Tibial artery (tissue), 4 donors: Measurements from ENCODE around the gene GLIPR2.

Source experiments
- DNase-seq, 2 donors: peaks; one replicate each; pipeline ENCODE4 v3.0.0-alpha.2; 2019
- H3K27ac ChIP-seq, 2 donors: fragments of 200-600 bp; sonication (generic) in 1 of 2; 1 replicate in 1 of 2; 2 replicates in 1 of 2; pipeline ENCODE4 v1.5.1; 2018 to 2019; ENCODE audit warnings: mild to moderate bottlenecking in 1 of 2
- H3K27me3 ChIP-seq, 2 donors: fragments of 200-600 bp; sonication (generic) in 1 of 2; one replicate each; pipeline versions ENCODE4 v1.5.1 to v1.6.0; 2016 to 2019
- H3K36me3 ChIP-seq, 3 donors: fragments of 200-600 bp; sonication (generic) in 2 of 3; one replicate each; pipeline ENCODE4 v1.5.1; 2016 to 2019; ENCODE audit warnings: mild to moderate bottlenecking in 2 of 3
- H3K4me1 ChIP-seq, 4 donors: fragments of 200-600 bp; sonication (generic) in 2 of 4; 1 replicate in 3 of 4; 2 replicates in 1 of 4; pipeline ENCODE4 v1.5.1; 2016 to 2019
- H3K4me3 ChIP-seq, 2 donors: fragments of 200-600 bp; sonication (generic) in 1 of 2; 1 replicate in 1 of 2; 2 replicates in 1 of 2; pipeline ENCODE4 v1.5.1; 2018 to 2019; ENCODE audit warnings: mild to moderate bottlenecking in 2 of 2
- H3K9me3 ChIP-seq, 3 donors: fragments of 200-600 bp; sonication (generic) in 1 of 3; one replicate each; pipeline ENCODE4 v1.5.1; 2016 to 2019
- intact Hi-C: fragments of 100-400 bp; cut with DNase I; formaldehyde crosslinking; loops from one replicate; pipeline ENCODE4 v1.15.0; 2023; ENCODE audit warnings: low total_unique reads
- TF ChIP-seq, protein P1 (sequence below), 2 experiments: fragments of 200-600 bp in 1 of 2; fragments of 450-650 bp in 1 of 2; IDR thresholded peaks; one replicate each; pipeline ENCODE4 v1.5.1; 2017 to 2019; ENCODE audit warnings: antibody characterized with exemption in 2 of 2, mild to moderate bottlenecking in 1 of 2, moderate library complexity in 1 of 2

Gene GLIPR2

GRCh38 chr9:36151316-36152210 lies 15.0 kb downstream of the GLIPR2 start:
- H3K27ac ChIP-seq = no peak overlapping the region
- intact Hi-C loops = no loop called here
- peak; percentile 54 to 77 for DNase-seq

DNA sequence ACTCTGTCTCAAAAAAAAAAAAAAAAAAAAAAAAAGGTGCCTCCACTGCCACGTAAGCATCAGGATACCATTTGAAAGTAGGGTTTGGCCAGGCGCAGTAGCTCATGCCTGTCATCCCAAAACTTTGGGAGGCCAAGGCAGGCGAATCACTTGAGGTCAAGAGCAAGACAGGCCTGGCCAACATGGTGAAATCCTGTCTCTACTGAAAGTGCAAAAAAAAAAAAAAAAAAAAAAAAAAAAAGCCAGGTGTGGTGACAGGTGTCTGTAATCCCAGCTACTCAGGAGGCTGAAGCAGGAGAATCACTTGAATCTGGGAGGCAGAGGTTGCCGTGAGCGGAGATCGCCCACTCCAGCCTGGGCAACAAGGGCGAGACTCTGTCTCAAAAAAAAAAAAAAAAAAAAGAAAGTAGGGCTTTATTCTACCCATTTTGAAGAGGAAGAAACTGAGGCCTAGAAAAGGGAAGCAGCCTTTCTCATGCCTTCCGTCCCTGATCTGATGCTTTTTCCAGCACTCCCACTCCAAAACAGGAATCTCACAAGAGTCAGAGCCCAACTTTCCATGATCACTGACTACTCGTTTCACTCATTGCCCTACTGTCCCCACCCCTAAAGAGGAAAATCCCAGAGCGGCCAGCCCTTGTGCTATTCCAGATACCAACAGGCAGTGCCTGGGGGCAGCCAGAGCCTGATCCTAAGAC lies 16.4 kb downstream of the GLIPR2 start:
- Histone ChIP-seq H3K9me3 (no peaks in the 10 kb centered on the region), H3K27me3 (no peaks in the 10 kb centered on the region), H3K4me1 (peaks cover 0 to 44% (median 23%) of the 10 kb centered on the region in 4 donors), H3K27ac (peak overlapping the region in 1 of 2 donors; percentile 77), H3K4me3 (no peak overlapping the region), H3K36me3 (peaks cover 0 to 21% (median 4%) of the 10 kb centered on the region in 3 donors)
- intact Hi-C loops = no loop called here
- TF ChIP-seq, protein P1, sequence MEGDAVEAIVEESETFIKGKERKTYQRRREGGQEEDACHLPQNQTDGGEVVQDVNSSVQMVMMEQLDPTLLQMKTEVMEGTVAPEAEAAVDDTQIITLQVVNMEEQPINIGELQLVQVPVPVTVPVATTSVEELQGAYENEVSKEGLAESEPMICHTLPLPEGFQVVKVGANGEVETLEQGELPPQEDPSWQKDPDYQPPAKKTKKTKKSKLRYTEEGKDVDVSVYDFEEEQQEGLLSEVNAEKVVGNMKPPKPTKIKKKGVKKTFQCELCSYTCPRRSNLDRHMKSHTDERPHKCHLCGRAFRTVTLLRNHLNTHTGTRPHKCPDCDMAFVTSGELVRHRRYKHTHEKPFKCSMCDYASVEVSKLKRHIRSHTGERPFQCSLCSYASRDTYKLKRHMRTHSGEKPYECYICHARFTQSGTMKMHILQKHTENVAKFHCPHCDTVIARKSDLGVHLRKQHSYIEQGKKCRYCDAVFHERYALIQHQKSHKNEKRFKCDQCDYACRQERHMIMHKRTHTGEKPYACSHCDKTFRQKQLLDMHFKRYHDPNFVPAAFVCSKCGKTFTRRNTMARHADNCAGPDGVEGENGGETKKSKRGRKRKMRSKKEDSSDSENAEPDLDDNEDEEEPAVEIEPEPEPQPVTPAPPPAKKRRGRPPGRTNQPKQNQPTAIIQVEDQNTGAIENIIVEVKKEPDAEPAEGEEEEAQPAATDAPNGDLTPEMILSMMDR (IDR thresholded peaks at IDR 0.05) = no peak
- DNase-seq = no peak

More at GRCh38 chr9:36151316-36152210, 15.0 kb downstream of the GLIPR2 start:
- Histone ChIP-seq H3K27me3 (no peaks in the 10 kb centered on the region), H3K9me3 (no peaks in the 10 kb centered on the region), H3K4me1 (peaks cover 0 to 53% (median 29%) of the 10 kb centered on the region in 4 donors), H3K36me3 (peaks cover 0 to 20% (median 3%) of the 10 kb centered on the region in 3 donors), H3K4me3 (no peak overlapping the region)
- TF ChIP-seq, protein P1 (IDR thresholded peaks at IDR 0.05) = no peak

- Histone ChIP-seq H3K9me3 (no peaks in the 10 kb centered on the region), H3K36me3 (peaks cover 0 to 21% (median 4%) of the 10 kb centered on the region in 3 donors), H3K27me3 (no peaks in the 10 kb centered on the region), H3K27ac (peak overlapping the region; percentile 61 to 77), H3K4me3 (no peak overlapping the region), H3K4me1 (peaks cover 0 to 41% (median 17%) of the 10 kb centered on the region in 4 donors)
- intact Hi-C loops = no loop called here
- TF ChIP-seq, protein P1 (IDR thresholded peaks at IDR 0.05) = no peak
- no peak for DNase-seq
Measured at GRCh38 chr9:36153746-36154145, 17.2 kb downstream of the GLIPR2 start.

DNA sequence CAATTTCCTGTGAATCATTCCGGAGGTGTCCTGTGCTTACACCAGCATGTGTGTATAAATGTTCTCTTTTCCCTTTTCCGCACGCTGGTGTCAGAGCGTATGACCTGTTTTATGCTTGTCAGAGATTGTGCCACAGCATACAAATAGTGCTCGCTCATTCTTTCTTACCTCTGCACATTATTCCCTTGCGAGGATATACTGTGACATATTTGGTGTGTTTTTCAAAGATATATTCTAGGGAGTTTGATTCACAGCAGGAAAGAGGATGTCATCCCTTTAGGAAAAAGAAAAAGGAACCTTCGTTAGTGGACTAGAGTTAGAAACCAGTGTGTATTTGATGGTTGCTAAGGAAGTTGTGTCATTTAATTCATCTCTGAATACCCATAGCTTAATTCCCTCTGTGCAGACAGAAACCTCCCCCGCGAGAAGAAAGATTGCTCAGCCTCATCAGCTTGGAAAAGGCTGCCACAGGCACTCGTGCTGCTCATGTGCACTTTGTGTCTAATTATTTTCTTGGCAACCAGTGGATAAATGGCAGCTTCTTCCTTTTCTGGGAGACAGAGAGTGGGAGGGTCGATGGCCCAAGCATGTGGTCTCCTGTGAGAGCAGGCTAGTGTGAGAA lies 17.9 kb downstream of the GLIPR2 start:
- peak overlapping the region; percentile 61 to 77 for H3K27ac ChIP-seq
- intact Hi-C loops = no loop called here
- H3K4me1 ChIP-seq = peaks cover 0 to 41% (median 17%) of the 10 kb centered on the region in 4 donors

GRCh38 chr9:36156116-36156515 lies 19.6 kb downstream of the GLIPR2 start:
- DNase-seq = no peak
- Histone ChIP-seq H3K27me3 (no peaks in the 10 kb centered on the region), H3K27ac (no peak overlapping the region), H3K9me3 (no peaks in the 10 kb centered on the region), H3K4me3 (no peak overlapping the region), H3K4me1 (peaks cover 0 to 38% (median 14%) of the 10 kb centered on the region in 4 donors), H3K36me3 (peaks cover 0 to 11% (median 4%) of the 10 kb centered on the region in 3 donors)
- TF ChIP-seq, protein P1 (IDR thresholded peaks at IDR 0.05) = no peak
- intact Hi-C loops = no loop called here

More for the DNA sequence above, 17.9 kb downstream of the GLIPR2 start:
- peak in 1 of 2 donors; percentile 61 for DNase-seq
- H3K4me3 ChIP-seq = no peak overlapping the region
- no peaks in the 10 kb centered on the region for H3K27me3 ChIP-seq
- TF ChIP-seq, protein P1 (IDR thresholded peaks at IDR 0.05) = no peak
- peaks cover 0 to 21% (median 4%) of the 10 kb centered on the region in 3 donors for H3K36me3 ChIP-seq
- H3K9me3 ChIP-seq = no peaks in the 10 kb centered on the region
